Measurements from ENCODE around the gene PIK3CA.

- no peak for TF ChIP-seq CTCF (IDR thresholded peaks at IDR 0.05)
- no peak for TF ChIP-seq EZH2phosphoT487 (IDR thresholded peaks at IDR 0.05)
Measured at GRCh38 chr3:179281825-179282224, 133.7 kb downstream of the PIK3CA start.
